HEK293T (cell line): ENCODE results near the gene PKN1.

Source experiments
- ARNT ChIP-seq: fragments of 450-650 bp; IDR thresholded peaks from 2 replicates; pipeline ENCODE4 v1.6.1; 2017; ENCODE audit warnings: mild to moderate bottlenecking
- BHLHE40 ChIP-seq: fragments of 450-650 bp; IDR thresholded peaks from 2 replicates; pipeline ENCODE4 v1.6.1; 2016; ENCODE audit warnings: mild to moderate bottlenecking, moderate library complexity, borderline replicate concordance
- FOXA1 ChIP-seq: fragments of 450-650 bp; IDR thresholded peaks from 2 replicates; pipeline ENCODE4 v1.6.1; 2016; ENCODE audit warnings: mild to moderate bottlenecking
- FOXK2 ChIP-seq: fragments of 450-650 bp; IDR thresholded peaks from 2 replicates; pipeline ENCODE4 v1.6.1; 2016; ENCODE audit warnings: mild to moderate bottlenecking
- FOXM1 ChIP-seq: fragments of 450-650 bp; IDR thresholded peaks from 2 replicates; pipeline ENCODE4 v1.6.1; 2017; ENCODE audit warnings: mild to moderate bottlenecking, borderline replicate concordance
- HDGF ChIP-seq: fragments of 450-650 bp; IDR thresholded peaks from 2 replicates; pipeline ENCODE4 v1.6.1; 2017; ENCODE audit warnings: antibody characterized with exemption, borderline replicate concordance
- L3MBTL2 ChIP-seq: fragments of 450-650 bp; conservative IDR thresholded peaks from 2 replicates; pipeline ENCODE4 v1.6.1; 2016; ENCODE audit warnings: mild to moderate bottlenecking
- LEF1 ChIP-seq: fragments of 450-650 bp; IDR thresholded peaks from 2 replicates; pipeline ENCODE4 v1.6.1; 2017; ENCODE audit warnings: mild to moderate bottlenecking, borderline replicate concordance
- PKNOX1 ChIP-seq: fragments of 450-650 bp; IDR thresholded peaks from 2 replicates; pipeline ENCODE4 v1.6.1; 2016
- SP1 ChIP-seq: fragments of 450-650 bp; IDR thresholded peaks from 2 replicates; pipeline ENCODE4 v1.6.1; 2017
- SUZ12 ChIP-seq: fragments of 450-650 bp; IDR thresholded peaks from 2 replicates; pipeline ENCODE4 v1.6.1; 2016; ENCODE audit warnings: mild to moderate bottlenecking
- TARDBP ChIP-seq: fragments of 450-650 bp; IDR thresholded peaks from 2 replicates; pipeline ENCODE4 v1.6.1; 2016
- ZNF384 ChIP-seq: fragments of 450-650 bp; IDR thresholded peaks from 2 replicates; pipeline ENCODE4 v1.6.1; 2016

- TF ChIP-seq PKNOX1 (no peak), BHLHE40 (no peak), TARDBP (no peak), FOXK2 (no peak), L3MBTL2 (no peak), LEF1 (no peak), SP1 (no peak), ARNT (no peak), ZNF384 (no peak), FOXM1 (no peak), HDGF (no peak), SUZ12 (no peak), FOXA1 (no peak)
Measured at GRCh38 chr19:14492756-14493337, 59.7 kb downstream of the PKN1 start.
